Erythroblast (primary cell): Measurements from ENCODE around the gene GPC6.

ENCODE experiments used
- GATA1 ChIP-seq: IDR thresholded peaks from 2 replicates; pipeline ENCODE4 v1.6.1; 2011; ENCODE audit warnings: low read depth, mild to moderate bottlenecking, control low read depth, low read length, moderate library complexity
- POLR2A ChIP-seq: IDR thresholded peaks from 2 replicates; pipeline ENCODE4 v1.6.1; 2011; ENCODE audit warnings: mild to moderate bottlenecking, low read length

- TF ChIP-seq POLR2A: no peak
- TF ChIP-seq GATA1: no peak
Observed at GRCh38 chr13:93259527-93260080, 33.0 kb downstream of the GPC6 start.
